NCI-H187 (cell line): ENCODE data around the gene FASN.

Source experiments
- DNase-seq, 2 experiments: peaks; one replicate each; lab custom pipeline; 2025; lab: John Stamatoyannopoulos, UW

The FASN gene

DNA sequence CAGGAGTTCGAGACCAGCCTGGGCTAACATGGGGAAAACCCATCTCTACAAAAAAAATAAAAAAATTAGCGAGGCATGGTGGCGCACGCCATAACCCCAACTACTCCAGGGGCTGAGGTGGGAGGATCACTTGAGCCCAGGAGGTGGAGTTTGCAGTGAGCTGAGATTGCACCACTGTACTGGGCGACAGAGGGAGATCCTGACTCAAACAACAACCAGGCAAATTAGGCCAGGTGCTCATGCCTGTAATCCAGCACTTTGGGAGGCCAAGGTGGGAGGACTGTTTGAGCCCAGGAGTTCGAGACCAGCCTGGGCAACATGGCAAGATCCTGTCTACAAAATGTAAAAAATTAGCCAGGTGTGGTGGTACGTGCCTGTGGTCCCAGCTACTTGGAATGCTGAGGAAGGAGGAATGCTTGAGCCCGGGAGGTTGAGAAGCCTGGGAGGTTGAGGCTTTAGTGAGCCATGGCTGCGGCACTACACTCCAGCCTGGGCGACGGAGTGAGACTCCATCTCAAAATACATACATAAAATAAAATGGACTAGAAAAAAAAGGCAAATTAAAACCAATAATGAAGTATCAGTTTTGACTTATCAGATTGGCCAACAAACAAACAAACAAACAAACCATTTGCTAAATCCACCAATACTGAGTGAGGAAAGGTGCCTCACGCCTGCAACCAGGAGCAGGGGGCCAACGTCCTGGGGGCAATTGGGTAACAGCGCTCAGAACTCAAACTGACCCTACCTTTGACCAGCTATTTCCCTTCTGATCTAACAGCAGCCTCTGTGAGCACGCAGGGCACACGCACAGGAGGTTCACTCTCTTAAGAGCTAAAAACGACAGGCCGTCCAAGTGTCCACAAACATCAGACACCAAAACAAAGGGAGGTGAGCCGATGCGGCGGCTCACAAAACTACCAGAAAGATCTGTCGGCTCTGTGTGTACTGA lies 19.4 kb upstream of the FASN start:
- DNase-seq = no peak

DNA sequence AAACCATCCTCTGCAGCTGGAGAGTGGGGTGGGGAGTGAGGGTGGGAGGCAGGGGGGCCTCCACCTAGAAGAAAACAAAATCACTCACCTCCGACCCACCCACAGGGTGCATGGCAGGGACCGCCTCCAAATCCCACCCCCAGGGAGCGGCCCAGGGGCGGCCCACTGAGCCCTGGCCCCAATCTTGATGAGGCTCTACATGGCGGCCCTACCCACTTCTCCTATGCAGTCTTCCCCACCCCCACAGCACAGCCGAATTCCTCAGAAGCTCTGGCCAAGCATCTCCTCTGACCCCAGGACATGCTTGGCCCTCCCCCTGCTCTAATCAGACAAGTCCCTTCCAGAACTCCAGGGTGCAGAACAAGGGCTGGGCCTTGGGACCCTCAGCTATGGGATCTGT lies 18.2 kb upstream of the FASN start:
- DNase-seq = no peak

DNA sequence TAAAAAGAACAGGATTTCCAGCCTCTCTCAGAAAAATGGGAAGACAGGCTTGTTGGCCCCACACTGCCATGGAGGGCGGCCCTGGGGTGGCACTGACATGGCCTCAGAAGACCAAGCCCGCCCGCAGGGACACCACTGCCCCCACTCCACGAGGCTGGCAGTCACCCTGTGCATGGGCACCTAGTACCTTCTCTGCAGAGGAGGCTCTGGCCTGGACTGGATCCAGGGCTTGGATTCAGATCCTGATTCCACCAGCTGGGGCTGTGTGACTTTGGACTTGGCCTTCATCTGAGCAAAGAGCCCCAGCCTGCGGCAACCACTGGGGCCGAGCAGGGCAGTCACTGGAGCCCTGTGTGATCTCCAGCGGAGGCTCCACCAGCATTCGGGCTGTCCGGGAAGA lies 16.8 kb upstream of the FASN start:
- DNase-seq = no peak

DNA sequence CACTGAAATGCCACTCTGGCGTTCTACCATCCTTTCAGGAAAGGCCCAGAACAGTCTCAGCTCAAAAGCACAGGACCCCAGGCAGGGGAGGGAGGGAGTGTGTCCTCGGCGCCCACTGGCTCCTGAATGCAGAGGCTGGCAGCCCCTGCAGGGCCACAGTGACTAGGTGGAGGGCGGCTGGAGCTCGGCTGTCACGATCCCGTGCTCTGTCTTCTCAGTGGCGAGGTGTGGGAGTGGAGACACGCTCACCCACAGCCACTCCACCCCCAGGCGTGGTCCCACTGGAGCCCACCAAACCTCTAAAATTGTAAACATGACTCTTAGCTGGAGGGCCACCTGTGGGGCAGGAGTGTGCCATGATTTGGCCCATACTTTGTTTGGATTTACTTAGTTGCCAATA lies 16.4 kb upstream of the FASN start:
- no peak for DNase-seq

DNA sequence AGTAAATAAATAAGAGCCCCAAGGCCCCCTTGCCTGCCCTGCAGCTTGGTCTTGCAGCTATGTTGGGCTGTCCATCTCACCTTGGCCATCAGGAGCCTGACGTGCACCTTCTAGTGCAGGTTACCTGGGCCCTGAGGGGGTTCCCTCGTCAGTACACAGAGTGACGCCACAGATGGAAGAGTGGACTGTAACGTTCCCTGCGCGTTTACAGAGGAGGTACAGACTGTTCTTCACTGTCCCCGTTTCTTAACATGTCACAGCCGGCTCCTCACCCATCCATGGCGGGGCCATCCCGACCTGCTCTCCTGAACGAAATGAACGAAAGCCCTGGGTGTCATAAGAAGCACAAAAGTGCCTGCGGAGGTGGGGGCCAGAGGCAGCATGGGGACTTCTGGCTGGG lies 15.9 kb upstream of the FASN start:
- no peak for DNase-seq

DNA sequence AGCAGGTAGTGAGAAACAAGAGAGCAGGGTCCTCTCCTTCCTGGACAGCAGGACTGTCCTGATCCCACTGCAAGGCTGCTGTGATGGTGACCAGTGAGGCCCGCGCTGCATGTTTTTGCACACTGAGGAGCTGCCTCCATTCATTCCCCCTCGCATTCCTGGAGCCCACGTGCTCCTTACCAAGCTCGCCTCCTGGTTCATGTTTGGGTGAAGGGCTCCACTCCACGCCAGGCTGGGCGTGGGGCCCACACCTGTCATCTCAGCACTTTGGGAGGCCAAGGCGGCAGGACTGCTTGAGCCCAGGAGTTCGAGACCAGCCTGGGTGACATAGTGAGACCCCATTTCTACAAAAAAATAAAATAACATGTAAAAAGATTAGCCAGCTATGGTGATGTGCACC lies 15.4 kb upstream of the FASN start:
- no peak for DNase-seq

DNA sequence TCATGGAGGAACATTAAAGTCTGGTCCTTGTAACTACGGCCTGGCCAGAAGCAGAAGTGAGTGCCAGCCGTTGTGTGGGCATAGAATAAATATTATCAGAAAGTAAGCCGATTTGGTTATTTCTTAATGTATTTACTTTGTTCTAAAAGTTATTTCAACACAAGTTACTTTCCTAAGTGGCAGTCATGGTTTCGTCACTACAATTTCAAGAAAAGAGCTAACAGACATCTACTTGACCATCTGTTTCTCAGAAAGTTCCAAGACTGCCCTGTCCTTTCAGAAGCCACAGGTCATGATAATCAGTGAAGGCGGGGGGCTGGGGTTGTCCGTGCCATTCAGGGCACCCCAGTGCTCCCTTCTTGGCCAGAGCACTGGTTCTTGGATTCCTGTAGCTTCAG lies 14.9 kb upstream of the FASN start:
- DNase-seq = no peak

DNA sequence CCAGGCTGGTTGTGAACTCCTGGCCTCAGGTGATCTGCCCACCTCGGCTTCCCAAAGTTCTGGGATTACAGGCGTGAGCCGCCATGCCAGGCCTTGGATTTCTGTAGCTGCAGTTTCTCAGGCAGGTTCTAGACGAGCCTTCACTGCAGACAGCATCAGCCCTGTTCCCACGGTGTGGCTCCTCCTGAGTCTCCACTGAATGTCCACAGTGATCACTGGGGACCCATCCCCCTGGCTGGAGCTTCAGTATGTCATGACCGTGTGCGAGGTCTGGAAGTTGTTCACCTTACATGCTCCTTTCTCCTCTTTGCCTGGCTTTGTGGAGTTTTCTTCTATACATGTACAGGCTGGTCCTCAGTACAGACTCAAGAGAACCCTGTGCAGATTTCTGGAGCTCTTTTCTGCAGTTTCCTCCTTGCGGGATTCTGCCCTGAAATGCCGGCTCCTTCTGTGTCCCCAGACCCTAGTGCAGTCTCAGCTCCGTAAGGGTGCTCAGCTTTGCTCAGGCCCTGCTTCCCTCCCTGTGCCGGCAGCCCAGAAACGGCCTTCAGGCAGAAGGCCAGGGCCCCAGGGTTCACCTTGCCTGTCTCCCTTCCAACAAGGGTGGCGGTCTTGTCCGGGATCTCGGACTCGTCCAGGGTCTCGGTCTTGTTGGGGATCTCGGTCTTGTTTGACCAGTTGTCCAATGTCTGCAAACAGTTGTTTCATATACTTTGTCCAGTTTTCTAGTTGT lies 14.3 kb upstream of the FASN start:
- DNase-seq = no peak

DNA sequence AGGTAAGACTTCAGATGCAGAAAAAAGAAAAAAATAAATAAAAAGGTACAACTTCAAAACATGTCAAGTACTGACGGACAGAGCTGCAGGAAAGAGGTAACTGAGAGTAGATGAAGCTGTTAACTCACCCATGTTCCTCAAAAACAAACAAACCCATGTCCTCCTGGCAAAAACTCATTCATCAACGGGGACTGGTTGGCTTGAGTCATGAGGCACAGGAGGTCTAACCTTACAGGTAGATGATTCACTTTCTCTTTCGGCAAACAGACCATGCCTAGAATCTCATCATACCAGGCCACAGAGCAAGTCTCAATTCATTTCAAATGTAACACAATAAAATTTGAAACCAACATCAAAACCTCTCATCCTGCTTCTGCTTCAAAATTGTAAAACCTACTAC lies 12.3 kb upstream of the FASN start:
- no peak for DNase-seq

DNA sequence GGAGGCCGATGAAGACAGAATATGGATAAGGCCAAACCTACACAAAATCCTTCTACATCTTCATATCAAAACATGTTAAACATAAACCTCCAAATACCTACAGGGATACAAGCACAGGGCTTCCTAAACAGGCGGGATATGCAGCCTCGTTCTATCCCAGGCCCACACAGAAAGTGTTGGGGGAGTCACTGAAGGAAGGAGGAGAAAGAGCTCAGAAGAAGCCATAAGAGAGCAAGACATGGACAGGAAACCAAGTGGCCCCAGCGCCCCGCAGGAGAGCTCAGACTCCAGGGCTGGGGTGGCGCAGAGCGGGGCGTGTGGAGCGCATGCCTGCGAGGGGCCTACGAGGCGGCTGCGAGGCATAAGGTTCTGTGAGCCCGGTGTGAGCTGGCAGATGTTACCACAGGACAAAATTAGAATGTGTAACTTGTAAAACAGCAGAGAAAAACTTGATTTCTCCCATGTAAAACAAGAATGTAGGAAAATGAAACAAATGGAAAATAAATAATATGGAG lies 11.0 kb upstream of the FASN start:
- DNase-seq = no peak

DNA sequence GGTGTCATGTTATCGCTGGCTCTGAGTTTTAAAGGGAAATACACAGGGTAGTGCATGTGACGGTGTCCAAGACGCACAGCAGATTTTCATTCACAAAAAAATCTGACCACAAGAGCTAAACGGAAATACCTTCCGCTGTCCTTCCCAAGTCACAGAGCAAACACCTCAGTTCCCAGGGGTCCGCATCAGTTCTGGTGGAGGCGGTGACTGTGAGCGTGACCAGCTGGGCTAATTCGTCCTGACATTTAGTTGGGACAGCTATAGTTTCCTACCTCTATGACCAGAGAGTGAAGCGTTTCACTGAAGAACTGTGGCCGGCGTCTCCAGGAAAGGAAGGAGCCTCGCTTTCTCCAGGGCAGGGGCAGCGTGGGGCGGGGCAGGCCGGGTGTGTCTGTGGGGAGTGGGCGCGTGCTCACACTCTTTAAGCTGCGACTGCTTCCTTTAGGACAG lies 10.5 kb upstream of the FASN start:
- DNase-seq = no peak

DNA sequence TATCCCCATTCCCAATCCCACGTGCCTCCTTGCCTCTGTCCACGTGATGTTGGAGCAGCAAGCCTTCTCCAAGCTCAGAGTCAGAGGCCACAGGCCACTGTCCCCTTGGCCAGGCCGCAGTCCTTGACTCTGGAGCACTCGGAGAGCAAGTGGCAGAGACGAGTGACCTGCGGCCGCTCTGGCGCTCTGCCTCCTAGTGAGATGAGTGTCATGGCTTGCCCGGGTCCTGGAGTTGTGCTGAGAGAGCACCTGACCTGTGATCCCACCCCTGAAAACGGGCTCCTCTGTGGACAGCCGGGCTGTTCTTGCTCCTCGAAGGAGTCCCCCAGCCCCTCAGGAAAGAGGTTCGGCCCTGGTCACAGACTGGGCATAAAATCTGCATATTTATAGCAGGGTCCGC lies 10.0 kb upstream of the FASN start:
- DNase-seq = no peak

DNA sequence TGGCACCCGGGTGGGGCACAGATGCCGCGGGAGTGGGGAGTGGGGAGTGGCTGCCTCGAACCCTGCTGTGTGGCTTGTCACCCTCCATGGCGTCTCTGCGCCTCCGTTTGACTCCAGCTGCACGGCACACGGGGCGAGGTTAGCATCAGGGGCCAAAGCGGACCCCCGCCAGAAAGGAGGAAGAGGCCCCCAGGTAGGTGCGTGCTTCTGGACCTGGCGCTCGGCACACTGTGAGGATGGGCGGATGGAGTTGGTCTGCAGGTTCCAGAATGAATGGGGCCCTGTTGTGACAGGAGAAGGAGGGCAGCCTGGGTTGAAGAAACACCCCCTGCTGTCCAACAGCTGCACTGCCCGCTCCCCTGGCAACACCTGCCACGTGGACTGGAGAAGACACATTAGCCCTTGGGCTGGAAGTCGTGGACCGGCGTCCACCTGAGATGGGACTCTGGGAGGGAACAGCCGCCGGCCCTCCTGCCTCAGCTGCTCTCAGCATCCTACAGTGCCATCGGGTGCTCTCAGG lies 9.4 kb upstream of the FASN start:
- no peak for DNase-seq

DNA sequence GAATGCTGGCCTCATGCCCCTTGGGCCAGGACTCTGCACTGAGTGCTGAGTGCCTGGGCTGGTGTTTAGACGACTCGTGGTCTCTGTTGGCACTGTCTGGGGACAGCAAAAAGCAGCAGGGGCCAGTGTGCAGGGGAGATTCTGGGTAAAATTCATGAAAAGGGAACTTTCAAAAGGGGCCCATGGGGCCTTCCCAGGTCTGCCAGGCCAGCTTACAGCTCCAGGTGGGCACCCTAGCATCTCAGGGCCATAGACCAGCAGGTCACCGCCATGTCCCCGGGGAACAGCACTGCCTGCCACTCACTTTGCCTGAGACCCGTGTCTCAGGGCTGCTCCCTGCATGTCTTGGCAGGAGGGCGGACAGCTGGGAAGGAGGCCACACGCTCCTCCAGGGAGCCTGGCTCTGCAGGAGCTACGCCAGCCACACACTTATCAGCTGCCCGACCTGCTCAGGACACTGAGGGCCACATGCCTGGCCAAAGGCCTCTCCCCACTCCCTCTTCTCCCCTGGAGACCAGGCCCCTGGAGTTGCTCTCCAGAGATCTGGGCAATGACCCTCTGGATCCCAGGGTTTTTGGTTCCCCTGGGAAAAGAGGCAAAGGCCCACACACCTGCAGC lies 8.8 kb upstream of the FASN start:
- DNase-seq = no peak

DNA sequence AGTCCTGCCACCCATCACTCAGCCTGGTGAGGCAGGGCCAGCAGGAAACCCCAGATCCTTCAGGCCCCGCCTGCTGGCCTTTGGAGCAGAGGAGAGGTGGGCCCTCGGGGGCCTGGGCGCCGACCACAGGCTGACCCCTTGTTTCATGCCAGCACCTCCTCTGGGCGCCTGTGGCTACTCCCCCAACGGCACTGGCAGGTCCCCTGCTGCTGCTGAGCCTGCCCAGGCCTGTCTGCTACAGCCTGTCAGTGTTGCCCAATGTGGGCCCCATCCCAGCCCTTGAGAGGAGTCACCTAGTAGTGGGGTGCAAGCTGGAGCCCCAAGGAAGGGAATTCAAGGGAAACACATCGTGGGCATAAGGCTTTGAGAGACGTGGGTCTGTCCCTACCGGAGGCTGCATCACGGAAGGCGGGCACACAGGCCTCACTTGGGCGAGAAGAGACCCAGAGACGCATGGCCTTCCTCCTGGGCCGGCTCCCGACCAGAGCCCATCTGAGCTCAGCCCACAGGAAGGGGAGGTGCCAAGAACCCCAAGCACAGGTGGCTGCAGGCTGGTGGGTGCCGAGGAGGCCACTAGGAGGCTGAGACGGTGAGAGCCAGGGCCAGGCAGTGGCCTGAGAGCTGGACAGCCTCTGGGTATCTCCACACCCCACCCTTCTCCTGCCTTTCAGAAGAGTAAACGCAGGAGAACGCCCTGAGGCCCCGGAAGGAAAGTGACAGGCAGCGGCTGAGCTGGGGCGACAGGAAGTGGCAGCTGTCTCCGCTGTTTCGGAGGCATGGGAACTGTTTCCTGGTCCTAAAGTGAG lies 8.0 kb upstream of the FASN start:
- no peak for DNase-seq

DNA sequence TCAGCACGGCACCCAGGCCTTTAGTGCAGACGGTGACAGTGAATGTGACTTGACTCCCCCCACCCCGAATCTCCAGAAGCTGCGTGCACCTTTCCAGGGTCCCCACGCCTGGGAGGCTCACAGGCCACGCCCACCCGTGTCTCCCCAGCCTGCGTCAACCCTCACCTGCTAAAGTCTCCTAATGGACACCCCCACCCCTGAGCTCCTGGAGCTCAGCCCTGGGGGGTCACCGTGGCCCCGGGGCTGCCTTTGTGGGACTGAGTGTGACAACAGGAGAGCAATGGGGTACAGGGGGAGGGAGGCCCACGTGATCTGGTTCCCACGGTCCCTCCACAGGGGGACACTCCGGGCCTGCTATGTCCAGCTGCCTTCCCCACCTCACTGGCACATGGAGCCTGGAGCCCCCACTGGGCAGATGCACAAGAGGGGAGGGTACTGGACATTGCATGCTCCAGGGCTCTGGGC lies 7.4 kb upstream of the FASN start:
- DNase-seq = no peak

DNA sequence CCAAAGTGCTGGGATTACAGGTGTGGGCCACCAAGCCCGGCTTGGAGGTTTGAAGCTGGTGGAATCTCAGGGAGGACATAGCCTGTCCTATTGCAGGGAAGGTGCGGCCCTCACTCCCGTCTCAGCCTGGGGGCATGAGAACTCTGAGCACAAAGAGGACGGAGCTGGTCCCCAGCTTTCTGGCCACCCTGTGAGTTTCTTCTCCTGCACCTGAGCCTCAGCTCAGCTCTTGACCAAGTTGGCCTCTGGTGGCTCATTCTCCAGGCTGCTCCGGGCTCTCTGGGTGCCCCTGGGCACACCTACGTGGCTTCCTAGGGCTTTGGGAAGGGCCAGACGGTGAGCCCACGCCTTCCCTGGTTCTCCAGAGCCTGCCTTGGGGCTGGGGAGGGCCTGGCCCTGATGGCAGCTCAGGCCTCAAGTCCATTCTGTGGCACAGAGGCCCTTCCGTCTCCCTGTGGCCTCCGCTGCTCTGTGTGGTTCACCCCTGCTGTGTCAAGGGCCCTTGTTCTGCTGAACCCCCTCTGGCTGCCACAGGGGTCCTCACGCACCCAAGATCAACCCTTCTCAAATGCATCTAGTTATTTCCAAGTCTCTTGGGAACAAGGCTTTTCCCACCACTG lies 6.9 kb upstream of the FASN start:
- no peak for DNase-seq

DNA sequence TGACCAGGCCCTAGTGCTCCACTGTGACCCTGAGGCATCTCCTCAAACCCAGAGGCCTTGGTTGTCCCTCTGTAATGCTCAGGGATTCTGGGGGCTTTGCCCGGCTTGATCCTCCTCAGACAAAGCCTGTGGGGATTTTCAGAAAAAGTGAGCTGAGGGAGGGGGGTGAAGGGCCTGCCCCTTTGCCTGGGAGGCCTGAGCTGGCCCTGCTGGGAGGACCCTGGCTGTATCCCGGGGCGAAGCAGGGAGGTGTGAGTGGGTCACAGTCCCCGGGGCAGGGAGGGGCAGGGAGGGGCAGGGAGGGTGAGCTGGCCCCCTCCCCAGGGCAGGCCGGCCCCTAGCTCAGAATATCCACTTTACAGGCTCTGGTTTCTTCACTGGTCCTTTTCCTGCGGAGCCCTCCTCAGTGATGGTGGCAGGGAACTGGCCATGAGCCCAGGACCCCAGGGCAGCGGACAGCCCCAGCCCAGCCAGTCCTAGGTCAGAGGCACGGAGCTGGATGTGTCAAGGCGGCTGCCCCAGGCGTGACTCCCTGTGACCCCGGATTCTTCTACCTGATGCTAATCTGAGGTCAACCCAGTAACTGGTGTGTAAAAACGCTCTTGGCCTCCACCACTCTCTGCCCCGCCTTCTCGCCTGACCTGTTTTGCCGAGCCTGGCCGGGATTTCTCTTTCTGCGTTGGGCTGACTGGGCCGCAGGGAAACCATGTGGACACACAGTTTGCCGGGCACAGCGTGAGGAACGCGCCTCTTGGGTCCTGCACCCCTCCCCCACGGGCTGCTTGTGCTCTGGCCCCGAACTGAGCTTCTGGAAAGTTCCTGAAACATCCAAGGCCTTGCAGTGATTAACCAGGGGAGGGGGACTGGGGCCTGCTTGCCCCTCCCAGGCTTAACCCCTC lies 5.8 kb upstream of the FASN start:
- DNase-seq = no peak

DNA sequence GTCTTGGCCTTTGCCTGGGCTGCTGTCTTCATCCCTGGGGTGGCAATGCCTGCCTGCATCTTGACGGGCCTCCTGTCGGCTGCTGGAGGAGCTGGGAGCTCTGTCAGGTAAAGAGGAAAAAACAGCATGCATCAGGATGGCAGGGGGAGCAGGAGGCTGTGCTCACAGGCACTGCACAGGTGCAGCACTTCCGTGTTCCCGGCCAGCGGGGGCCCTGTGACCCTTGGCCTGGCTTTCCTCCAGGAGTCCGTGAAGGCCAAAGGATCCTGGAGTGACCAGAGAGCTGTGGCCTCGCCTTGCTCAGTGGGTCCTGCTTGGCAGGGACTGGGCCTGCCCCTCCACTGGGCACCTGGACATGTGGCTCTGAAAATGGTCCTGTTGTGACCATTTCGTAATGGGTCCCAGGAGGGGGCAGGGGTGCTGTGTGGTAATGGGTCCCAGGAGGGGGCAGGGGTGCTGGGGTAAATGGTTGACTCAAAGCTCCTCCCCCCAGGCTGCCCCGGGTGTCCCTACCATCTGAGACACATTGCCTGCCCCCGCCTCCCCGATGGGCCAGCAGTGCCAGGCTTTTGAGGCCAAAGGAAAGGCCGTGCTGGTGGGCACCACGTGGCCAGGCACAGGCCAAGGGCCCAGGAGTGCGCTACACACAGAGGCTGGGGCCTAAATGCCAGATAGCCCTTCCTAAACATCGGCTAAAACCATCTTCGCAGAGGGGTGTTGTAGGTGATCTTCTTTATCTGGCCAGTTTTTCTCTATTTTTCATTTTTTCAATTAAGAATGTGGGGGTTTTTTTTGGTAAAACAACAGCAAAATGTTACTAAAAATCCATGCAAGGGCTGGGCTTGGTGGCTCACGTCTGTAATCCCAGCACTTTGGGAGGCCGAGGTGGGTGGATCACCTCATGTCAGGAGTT lies 4.0 kb upstream of the FASN start:
- DNase-seq = no peak
